ENCODE data around the gene AUH. TPM values are rescaled to one million over a fixed set of nuclear protein-coding genes. Genes with fewer than 3 reads are reported as not detected.

Gene AUH
- total RNA-seq, 1 donor from 2014 or later = 8.8 TPM

DNA sequence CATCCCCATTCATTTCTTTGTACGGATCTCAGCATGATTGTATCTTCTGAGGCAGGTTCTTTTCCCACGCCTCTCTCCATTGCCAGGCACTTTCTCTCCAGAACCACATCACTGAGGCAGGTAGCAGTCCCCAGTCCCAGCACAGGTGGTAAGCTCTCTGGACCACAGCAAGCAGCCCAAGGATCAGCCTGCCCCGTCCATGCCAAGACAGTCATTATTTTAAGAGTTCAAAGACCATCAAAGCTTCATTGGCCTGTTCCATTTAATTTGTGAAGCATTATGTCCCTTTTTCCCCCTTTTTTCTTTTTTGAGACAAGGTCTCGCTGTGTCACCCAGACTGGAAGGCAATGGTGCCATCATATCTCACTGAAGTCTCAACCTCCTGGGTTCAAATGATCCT lies 171.7 kb downstream of the AUH start:
- H3K27me3 Mint-ChIP-seq (ENCODE audit: low read depth) = no peaks in the 10 kb centered on the region
- H3K4me3 Mint-ChIP-seq (ENCODE audit: unreplicated experiment) = no peak overlapping the region
- TF ChIP-seq, protein P1, sequence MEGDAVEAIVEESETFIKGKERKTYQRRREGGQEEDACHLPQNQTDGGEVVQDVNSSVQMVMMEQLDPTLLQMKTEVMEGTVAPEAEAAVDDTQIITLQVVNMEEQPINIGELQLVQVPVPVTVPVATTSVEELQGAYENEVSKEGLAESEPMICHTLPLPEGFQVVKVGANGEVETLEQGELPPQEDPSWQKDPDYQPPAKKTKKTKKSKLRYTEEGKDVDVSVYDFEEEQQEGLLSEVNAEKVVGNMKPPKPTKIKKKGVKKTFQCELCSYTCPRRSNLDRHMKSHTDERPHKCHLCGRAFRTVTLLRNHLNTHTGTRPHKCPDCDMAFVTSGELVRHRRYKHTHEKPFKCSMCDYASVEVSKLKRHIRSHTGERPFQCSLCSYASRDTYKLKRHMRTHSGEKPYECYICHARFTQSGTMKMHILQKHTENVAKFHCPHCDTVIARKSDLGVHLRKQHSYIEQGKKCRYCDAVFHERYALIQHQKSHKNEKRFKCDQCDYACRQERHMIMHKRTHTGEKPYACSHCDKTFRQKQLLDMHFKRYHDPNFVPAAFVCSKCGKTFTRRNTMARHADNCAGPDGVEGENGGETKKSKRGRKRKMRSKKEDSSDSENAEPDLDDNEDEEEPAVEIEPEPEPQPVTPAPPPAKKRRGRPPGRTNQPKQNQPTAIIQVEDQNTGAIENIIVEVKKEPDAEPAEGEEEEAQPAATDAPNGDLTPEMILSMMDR (IDR thresholded peaks at IDR 0.05) = no peak
- H3K27ac Mint-ChIP-seq (ENCODE audit: unreplicated experiment) = no peak overlapping the region
- no peak for DNase-seq (ENCODE audit: low spot score)
- peaks cover 45% of the 10 kb centered on the region for H3K4me1 Mint-ChIP-seq (ENCODE audit: low read depth)
- H3K36me3 Mint-ChIP-seq (ENCODE audit: low read depth) = peaks cover 4% of the 10 kb centered on the region
- peaks cover 5% of the 10 kb centered on the region for H3K9me3 Mint-ChIP-seq (ENCODE audit: low read depth)

DNA sequence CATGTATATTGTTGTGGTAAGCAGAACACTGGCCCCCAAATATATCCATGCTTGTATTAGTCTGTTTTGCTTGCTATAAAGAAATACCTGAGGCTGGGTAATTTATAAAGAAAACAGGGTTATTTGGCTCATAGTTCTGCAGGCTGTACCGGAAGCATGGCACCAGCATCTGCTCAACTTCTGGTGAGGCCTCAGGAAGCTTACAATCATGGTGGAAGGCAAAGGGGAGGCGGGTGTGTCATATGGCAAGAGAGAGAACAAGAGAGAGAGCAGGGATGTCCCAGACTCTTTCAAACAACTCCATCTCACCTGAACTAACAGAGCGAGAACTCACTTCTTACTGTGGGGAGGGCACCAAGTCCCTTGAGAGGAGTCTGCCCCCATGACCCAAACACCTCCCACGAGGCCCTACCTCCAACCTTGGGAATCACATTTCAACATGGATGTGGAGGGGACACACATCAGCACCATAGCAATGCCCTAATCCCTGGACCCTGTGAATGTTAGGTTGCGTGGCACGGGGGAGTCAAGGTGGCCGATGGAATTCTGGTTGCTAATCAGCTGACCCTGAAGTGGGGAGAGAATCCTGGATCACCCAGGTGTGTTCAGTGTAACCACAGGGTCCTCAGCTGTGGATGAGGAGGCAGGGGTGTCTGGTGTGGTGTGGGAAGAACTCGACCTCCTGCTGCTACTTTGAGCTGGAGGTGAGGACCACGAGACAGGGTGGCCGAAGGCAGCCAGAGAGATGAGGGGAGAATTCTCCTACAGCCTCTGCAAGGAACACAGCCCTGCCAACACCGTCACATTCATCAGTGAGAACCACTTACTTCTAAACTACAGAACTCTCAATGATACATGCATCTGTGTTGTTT lies 172.8 kb downstream of the AUH start:
- peaks cover 5% of the 10 kb centered on the region for H3K9me3 Mint-ChIP-seq (ENCODE audit: low read depth)
- H3K27ac Mint-ChIP-seq (ENCODE audit: unreplicated experiment) = no peak overlapping the region
- peaks cover 36% of the 10 kb centered on the region for H3K4me1 Mint-ChIP-seq (ENCODE audit: low read depth)
- no peaks in the 10 kb centered on the region for H3K27me3 Mint-ChIP-seq (ENCODE audit: low read depth)
- H3K36me3 Mint-ChIP-seq (ENCODE audit: low read depth) = peaks cover 4% of the 10 kb centered on the region
- DNase-seq (ENCODE audit: low spot score) = no peak
- no peak overlapping the region for H3K4me3 Mint-ChIP-seq (ENCODE audit: unreplicated experiment)
- TF ChIP-seq, protein P1 (IDR thresholded peaks at IDR 0.05) = no peak

DNA sequence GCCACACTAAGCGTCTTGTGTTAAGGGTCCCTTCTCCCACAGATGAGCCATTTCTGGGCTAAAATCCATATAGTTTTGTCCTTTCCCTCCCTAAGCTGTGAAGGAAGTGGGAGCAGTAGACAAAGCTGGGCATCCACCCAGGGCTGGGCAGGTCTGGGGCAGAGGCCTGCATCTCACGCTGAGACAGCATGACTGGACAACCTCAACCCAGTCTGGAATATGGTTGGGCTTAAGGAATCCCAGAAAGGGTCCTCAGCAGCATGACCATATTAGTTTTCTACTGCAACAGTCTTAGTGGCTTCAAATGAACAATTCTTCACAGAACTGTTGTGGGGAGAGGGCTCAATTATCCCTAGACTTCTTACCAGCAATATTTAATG lies 173.8 kb downstream of the AUH start:
- DNase-seq (ENCODE audit: low spot score) = no peak
- TF ChIP-seq, protein P1 (IDR thresholded peaks at IDR 0.05) = no peak
- Mint-ChIP-seq H3K27ac (ENCODE audit: unreplicated experiment) (peak overlapping the region; percentile 77), H3K4me1 (ENCODE audit: low read depth) (peaks cover 28% of the 10 kb centered on the region), H3K36me3 (ENCODE audit: low read depth) (peaks cover 4% of the 10 kb centered on the region), H3K4me3 (ENCODE audit: unreplicated experiment) (no peak overlapping the region), H3K9me3 (ENCODE audit: low read depth) (peaks cover 5% of the 10 kb centered on the region), H3K27me3 (ENCODE audit: low read depth) (no peaks in the 10 kb centered on the region)

DNA sequence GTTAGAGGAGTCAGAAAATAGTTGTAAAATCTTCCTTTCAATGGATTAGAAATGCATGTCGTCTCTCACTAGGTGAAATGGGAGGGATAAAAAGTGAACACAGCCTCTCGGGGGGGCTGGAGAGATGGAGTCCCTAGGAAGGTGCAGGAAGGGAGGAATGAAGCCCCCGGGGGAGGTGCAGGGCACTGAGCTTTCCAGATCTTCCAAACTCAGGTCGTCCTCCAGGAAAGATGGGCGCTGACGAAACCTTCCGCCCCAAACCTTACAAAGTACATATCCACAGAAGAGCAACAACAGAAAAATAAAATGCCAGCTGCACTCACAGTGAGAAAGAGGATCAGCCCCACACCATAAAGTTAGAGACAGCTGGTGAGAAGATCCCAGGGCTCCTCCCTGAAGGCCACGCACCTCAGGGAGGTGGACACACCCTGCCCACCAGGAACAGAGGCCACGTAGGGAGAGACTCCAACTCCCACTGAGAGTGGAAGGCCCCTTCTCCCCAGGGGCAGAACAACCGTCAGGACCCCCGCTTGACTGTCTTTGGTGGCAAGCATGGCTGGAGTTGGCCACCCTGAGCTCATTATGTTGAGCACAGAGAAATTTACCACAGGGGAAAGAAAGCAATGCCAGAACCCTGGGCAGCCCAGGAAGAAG lies 174.3 kb downstream of the AUH start:
- peaks cover 4% of the 10 kb centered on the region for H3K36me3 Mint-ChIP-seq (ENCODE audit: low read depth)
- H3K4me3 Mint-ChIP-seq (ENCODE audit: unreplicated experiment) = no peak overlapping the region
- peaks cover 5% of the 10 kb centered on the region for H3K9me3 Mint-ChIP-seq (ENCODE audit: low read depth)
- no peak for DNase-seq (ENCODE audit: low spot score)
- TF ChIP-seq, protein P1 (IDR thresholded peaks at IDR 0.05) = no peak
- no peaks in the 10 kb centered on the region for H3K27me3 Mint-ChIP-seq (ENCODE audit: low read depth)
- H3K27ac Mint-ChIP-seq (ENCODE audit: unreplicated experiment) = peak overlapping the region; percentile 77
- H3K4me1 Mint-ChIP-seq (ENCODE audit: low read depth) = peaks cover 24% of the 10 kb centered on the region

DNA sequence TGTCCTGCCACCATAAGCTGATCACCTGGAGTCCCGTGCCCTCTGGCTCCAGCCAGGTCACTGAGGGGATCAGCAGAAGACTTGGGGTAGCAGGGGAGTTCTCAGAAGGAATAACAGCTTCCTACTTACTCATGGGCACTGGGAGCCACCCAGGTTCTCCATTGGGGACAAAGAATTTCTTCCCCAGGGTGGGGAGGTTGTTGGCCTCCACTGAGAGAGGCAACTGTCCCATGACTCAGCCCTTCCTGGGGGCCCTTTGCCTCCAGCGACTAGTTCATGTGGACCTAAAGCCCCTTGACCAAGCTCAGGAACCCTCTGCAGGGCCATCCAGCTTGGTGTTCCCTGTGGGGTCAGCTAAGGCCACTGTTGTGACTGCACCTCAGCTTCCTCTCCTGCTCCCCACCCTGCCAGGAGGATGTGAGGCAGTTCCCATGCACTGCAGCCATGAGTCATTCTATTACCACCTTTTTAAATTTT lies 175.0 kb downstream of the AUH start:
- TF ChIP-seq, protein P1 (IDR thresholded peaks at IDR 0.05) = no peak
- DNase-seq (ENCODE audit: low spot score) = no peak
- Mint-ChIP-seq H3K27ac (ENCODE audit: unreplicated experiment) (peak overlapping the region; percentile 77), H3K9me3 (ENCODE audit: low read depth) (peaks cover 5% of the 10 kb centered on the region), H3K27me3 (ENCODE audit: low read depth) (no peaks in the 10 kb centered on the region), H3K4me1 (ENCODE audit: low read depth) (peaks cover 17% of the 10 kb centered on the region), H3K4me3 (ENCODE audit: unreplicated experiment) (no peak overlapping the region), H3K36me3 (ENCODE audit: low read depth) (peaks cover 4% of the 10 kb centered on the region)
